ENCODE data around the gene TEX14.

The TEX14 gene

DNA sequence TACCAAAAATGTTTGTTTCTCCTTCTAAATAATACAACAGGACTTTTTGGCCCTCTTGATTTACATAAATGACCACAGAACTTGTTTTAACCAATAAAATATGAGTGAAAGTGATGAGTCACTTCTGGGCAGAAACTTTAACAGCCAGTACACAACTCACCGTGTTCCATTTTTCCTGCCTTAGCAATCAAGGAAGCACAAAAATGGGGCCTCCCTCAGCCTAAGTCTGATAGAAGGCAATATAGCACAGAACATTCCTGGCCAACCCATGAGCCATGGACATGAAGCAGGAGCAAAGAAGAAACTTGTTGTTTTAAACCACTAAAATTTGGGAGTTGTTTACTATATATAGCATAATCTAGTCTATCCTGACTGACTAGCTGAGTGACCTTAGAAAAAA lies 116.3 kb downstream of the TEX14 start:
- DNase-seq (ENCODE audit: low read depth in 1 of 2, low spot score in 1 of 2), result no peak
- Histone ChIP-seq H3K4me3 (replicated peaks; ENCODE audit: insufficient read depth, low read length) (no peak overlapping the region), H3K27me3 (ENCODE audit: insufficient read depth, poor library complexity, severe bottlenecking) (no peaks in the 10 kb centered on the region), H3K27ac (replicated peaks) (no peak overlapping the region)
- TF ChIP-seq, protein P1, sequence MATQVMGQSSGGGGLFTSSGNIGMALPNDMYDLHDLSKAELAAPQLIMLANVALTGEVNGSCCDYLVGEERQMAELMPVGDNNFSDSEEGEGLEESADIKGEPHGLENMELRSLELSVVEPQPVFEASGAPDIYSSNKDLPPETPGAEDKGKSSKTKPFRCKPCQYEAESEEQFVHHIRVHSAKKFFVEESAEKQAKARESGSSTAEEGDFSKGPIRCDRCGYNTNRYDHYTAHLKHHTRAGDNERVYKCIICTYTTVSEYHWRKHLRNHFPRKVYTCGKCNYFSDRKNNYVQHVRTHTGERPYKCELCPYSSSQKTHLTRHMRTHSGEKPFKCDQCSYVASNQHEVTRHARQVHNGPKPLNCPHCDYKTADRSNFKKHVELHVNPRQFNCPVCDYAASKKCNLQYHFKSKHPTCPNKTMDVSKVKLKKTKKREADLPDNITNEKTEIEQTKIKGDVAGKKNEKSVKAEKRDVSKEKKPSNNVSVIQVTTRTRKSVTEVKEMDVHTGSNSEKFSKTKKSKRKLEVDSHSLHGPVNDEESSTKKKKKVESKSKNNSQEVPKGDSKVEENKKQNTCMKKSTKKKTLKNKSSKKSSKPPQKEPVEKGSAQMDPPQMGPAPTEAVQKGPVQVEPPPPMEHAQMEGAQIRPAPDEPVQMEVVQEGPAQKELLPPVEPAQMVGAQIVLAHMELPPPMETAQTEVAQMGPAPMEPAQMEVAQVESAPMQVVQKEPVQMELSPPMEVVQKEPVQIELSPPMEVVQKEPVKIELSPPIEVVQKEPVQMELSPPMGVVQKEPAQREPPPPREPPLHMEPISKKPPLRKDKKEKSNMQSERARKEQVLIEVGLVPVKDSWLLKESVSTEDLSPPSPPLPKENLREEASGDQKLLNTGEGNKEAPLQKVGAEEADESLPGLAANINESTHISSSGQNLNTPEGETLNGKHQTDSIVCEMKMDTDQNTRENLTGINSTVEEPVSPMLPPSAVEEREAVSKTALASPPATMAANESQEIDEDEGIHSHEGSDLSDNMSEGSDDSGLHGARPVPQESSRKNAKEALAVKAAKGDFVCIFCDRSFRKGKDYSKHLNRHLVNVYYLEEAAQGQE (IDR thresholded peaks at IDR 0.05; ENCODE audit: insufficient replicate concordance, low read depth), result no peak
- TF ChIP-seq POLR2AphosphoS5 (IDR thresholded peaks at IDR 0.05; ENCODE audit: low read depth), result no peak
- TF ChIP-seq GABPA (IDR thresholded peaks at IDR 0.05; ENCODE audit: low read depth), result no peak
- no peak for TF ChIP-seq SPI1 (IDR thresholded peaks at IDR 0.05; ENCODE audit: borderline replicate concordance, low read depth)
- TF ChIP-seq, protein P2, sequence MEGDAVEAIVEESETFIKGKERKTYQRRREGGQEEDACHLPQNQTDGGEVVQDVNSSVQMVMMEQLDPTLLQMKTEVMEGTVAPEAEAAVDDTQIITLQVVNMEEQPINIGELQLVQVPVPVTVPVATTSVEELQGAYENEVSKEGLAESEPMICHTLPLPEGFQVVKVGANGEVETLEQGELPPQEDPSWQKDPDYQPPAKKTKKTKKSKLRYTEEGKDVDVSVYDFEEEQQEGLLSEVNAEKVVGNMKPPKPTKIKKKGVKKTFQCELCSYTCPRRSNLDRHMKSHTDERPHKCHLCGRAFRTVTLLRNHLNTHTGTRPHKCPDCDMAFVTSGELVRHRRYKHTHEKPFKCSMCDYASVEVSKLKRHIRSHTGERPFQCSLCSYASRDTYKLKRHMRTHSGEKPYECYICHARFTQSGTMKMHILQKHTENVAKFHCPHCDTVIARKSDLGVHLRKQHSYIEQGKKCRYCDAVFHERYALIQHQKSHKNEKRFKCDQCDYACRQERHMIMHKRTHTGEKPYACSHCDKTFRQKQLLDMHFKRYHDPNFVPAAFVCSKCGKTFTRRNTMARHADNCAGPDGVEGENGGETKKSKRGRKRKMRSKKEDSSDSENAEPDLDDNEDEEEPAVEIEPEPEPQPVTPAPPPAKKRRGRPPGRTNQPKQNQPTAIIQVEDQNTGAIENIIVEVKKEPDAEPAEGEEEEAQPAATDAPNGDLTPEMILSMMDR (IDR thresholded peaks at IDR 0.05; ENCODE audit: insufficient read depth, low read length), result no peak

DNA sequence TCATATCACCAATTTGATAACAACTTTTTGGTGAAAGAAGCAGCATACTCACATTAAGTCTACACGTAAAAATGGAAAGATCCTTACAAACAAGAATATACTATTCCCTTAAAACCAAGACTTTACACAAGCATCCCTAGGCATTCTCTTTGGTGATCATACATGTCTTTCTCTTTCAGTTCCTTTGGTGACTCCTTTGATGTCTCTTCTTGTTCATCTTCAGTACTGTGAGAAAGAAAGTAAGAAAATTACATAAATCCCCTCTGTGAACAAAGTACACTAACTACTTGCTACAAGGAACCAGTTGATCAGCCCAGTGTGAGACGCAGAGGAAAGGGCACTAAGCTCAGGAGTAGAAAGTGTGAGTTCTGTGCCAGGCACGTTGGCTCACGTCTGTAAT lies 117.8 kb downstream of the TEX14 start:
- TF ChIP-seq GABPA (IDR thresholded peaks at IDR 0.05; ENCODE audit: low read depth), result no peak
- no peak for TF ChIP-seq SPI1 (IDR thresholded peaks at IDR 0.05; ENCODE audit: borderline replicate concordance, low read depth)
- TF ChIP-seq POLR2AphosphoS5 (IDR thresholded peaks at IDR 0.05; ENCODE audit: low read depth), result no peak
- TF ChIP-seq, protein P1 (IDR thresholded peaks at IDR 0.05; ENCODE audit: insufficient replicate concordance, low read depth), result no peak
- TF ChIP-seq, protein P2 (IDR thresholded peaks at IDR 0.05; ENCODE audit: insufficient read depth, low read length), result no peak
- no peak overlapping the region for H3K4me3 ChIP-seq (replicated peaks; ENCODE audit: insufficient read depth, low read length)
- no peak for DNase-seq (ENCODE audit: low read depth in 1 of 2, low spot score in 1 of 2)
- no peak overlapping the region for H3K27ac ChIP-seq (replicated peaks)
- H3K27me3 ChIP-seq (ENCODE audit: insufficient read depth, poor library complexity, severe bottlenecking), result no peaks in the 10 kb centered on the region

DNA sequence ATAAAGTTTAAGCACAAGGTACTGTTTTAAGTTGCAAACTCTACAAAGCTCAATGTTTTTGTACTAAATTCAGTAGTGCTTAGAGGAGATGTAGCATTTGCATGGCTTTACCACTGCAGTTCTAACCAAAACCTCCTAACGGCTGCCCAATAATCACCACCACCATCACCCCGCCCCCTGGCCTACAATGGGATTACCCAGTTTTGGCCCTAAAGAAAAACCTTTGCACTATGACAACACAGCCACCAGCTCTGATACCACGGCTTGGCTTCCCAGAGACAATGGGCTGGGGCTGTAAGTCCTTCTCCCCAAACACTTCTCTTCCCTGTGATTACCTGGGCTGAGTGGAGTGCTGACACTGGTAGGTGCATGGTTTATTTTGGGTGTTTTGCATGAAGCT lies 119.0 kb downstream of the TEX14 start:
- TF ChIP-seq SPI1 (IDR thresholded peaks at IDR 0.05; ENCODE audit: borderline replicate concordance, low read depth) (no peak), POLR2AphosphoS5 (IDR thresholded peaks at IDR 0.05; ENCODE audit: low read depth) (no peak), GABPA (IDR thresholded peaks at IDR 0.05; ENCODE audit: low read depth) (no peak)
- TF ChIP-seq, protein P1 (IDR thresholded peaks at IDR 0.05; ENCODE audit: insufficient replicate concordance, low read depth), result no peak
- TF ChIP-seq, protein P2 (IDR thresholded peaks at IDR 0.05; ENCODE audit: insufficient read depth, low read length), result no peak
- no peak for DNase-seq (ENCODE audit: low read depth in 1 of 2, low spot score in 1 of 2)
- H3K4me3 ChIP-seq (replicated peaks; ENCODE audit: insufficient read depth, low read length), result no peak overlapping the region
- H3K27me3 ChIP-seq (ENCODE audit: insufficient read depth, poor library complexity, severe bottlenecking), result no peaks in the 10 kb centered on the region
- no peak overlapping the region for H3K27ac ChIP-seq (replicated peaks)
